Suppressor macrophage treated with lipopolysaccharide for 1 hour (primary cell): ENCODE results near the gene EPOP.
"Not testable (repeated sequence)": the region's sequence is repeated elsewhere in the genome, so short reads cannot be mapped to it uniquely, and the experiment has no call there.

Experiments
- DNase-seq, 3 donors: peaks; one replicate each; pipeline ENCODE4 v3.0.0-alpha.2; 2020 to 2022

The EPOP gene

DNA sequence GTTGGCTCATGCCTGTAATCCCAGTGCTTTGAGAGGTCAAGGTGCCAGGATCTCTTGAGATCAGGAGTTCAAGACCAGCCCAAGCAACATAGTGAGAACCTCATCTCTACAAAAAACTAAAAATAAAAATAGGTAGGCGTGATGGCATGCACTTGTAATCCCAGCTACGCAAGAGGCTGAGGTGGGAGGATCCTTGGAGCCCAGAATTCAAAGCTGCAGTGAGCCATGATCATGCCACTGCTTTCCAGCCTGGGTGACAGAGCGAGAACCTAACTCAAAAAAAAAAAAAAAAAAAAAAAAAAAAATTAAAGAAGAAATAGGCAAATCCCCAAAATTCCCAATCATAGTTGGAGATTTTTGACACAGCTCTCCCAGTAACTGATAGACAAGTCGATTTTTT is 36.8 kb downstream of the EPOP start:
- DNase-seq = peak in 1 of 3 donors; percentile 33

DNA sequence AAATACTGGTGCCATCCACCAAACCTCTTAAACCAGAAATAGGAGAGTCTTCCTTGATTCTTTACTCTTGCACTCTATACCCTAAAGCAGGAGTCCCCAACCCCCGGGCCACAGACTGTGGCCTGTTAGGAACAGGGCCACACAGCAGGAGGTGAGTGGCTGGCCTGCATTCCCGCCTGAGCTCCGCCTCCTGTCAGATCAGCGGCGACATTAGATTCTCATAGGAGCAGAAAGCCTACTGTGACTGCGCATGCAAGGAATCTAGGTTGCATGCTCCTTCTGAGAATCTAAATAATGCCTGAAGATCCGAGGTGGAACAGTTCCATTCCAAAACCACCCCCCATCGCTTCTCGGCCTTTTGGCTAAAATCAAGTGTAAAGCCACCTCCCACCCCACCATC is 38.7 kb downstream of the EPOP start:
- DNase-seq = no peak

- no peak for DNase-seq
Measured at GRCh38 chr17:38632334-38632733, 42.4 kb downstream of the EPOP start.

- peak; percentile 24 to 41 (median 34) for DNase-seq
Measured at GRCh38 chr17:38628441-38628840, 46.3 kb downstream of the EPOP start.

GRCh38 chr17:38627957-38628356 is 46.8 kb downstream of the EPOP start:
- no peak for DNase-seq

GRCh38 chr17:38626606-38627226 is 48.0 kb downstream of the EPOP start:
- not testable (repeated sequence) for DNase-seq

- no peak for DNase-seq
Measured at GRCh38 chr17:38625482-38625881, 49.3 kb downstream of the EPOP start.

DNA sequence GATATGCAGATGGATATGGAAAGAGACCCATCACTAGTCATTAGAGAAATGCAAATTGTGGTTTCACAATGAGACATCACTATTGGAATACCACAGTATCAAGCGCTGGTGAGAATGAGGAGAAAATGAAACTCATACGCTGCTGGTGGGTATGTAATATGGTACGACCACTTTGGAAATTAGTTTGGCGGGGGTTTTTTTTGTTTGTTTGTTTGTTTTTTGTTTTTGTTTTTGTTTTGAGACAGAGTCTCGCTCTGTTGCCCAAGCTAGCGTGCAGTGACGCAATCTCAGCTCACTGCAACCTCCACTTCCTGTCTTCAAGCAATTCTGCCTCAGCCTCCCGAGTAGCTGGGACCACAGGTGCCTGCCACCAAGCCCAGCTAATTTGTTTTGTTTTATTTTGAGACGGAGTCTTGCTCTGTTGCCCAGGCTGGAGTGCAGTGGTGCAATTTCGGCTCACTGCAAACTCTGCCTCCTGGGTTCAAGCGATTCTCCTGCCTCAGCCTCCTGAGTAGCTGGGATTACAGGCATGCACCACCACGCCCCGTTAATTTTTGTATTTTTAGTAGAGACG is 49.9 kb downstream of the EPOP start:
- DNase-seq = peak in 1 of 3 donors; percentile 24
